ENCODE results near the gene REN. TPM values are rescaled to one million over a fixed set of nuclear protein-coding genes. Genes with fewer than 3 reads are reported as not detected.

Gene REN
- polyA plus RNA-seq, 1 experiment = 0.99 TPM

DNA sequence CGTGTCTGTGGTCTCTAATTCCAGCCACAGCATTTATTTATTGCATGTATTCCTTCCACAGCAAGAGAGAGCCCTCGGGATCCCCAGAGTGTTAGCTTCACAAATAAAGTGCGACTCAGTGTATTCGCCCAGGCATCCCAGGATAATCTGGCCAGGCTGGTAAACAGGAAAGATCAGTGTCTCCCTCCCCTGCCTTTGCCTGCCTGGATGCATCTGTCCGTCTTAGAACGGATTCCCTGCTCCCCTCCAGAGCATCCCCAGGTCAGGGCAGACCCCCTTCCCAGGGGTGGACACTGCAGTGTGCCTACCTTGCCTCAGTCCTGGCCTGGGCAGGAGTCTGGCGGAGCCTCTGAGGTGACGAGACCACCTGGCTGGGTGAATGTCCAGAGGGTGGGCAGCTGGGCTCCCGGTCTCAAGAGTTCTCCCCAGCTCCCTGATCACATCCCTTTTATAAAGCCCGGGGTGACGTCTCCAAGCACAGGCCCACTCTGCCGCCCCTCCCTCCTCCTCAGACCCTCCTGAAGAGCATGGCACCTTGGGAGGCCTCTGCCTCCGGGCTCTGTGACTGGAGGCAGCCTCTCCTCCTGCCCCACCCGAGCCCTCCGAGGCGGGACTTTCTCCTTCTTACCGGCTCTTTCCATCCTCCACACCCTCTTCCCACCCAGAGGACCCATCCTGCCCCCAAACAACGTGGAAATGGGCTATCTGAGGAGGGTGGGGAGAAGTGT is 30.1 kb upstream of the REN start, which contains the start of gene KISS1:
Gene KISS1 (minus strand): TSS at position 424 of the 728 bp plus-strand sequence. CDS start 3,615 bp downstream, outside the sequence.
- Histone ChIP-seq H3K4me3 (ENCODE audit: low read depth, low read length) (no peak within 1 kb of the TSS), H3K27me3 (ENCODE audit: control insufficient read depth, insufficient read depth, low read length) (no peaks in the 10 kb centered on the region), H3K36me3 (ENCODE audit: control insufficient read depth, insufficient read depth, low read length) (no peaks in the 10 kb centered on the region)
- ChIA-PET POLR2A (no interaction called here), CTCF (interaction anchor here (3.8 to 5.1 kb wide), 2 partner anchors 11 to 31 kb away, joined by 46 to 51 read pairs; partner anchors contain the start of gene REN)
- TF ChIP-seq, protein P1, sequence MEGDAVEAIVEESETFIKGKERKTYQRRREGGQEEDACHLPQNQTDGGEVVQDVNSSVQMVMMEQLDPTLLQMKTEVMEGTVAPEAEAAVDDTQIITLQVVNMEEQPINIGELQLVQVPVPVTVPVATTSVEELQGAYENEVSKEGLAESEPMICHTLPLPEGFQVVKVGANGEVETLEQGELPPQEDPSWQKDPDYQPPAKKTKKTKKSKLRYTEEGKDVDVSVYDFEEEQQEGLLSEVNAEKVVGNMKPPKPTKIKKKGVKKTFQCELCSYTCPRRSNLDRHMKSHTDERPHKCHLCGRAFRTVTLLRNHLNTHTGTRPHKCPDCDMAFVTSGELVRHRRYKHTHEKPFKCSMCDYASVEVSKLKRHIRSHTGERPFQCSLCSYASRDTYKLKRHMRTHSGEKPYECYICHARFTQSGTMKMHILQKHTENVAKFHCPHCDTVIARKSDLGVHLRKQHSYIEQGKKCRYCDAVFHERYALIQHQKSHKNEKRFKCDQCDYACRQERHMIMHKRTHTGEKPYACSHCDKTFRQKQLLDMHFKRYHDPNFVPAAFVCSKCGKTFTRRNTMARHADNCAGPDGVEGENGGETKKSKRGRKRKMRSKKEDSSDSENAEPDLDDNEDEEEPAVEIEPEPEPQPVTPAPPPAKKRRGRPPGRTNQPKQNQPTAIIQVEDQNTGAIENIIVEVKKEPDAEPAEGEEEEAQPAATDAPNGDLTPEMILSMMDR (IDR thresholded peaks at IDR 0.05; ENCODE audit: insufficient read depth, low read depth, low read length) = no peak
- no peak for DNase-seq (ENCODE audit: low read depth)

DNA sequence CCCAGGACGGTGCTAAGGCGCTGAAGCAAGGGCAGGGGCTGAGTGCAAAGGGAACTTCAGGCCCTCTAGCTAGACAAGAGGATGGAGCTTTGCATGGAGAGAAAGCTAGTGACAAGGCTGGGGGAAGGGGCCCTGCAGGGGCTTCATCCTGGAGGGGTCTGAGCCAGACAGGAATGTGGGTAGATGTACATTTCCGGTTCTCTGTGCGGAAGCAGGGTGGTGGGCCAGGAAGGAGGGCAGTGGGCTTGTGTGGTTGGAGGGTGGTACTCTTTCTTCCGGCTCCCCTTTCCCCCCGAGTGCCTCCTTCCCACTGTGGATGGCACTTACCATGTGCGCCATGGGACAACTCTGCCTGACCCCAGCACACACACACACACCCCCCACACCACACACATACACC is 28.6 kb upstream of the REN start:
- Histone ChIP-seq H3K4me3 (ENCODE audit: low read depth, low read length) (no peak overlapping the region), H3K36me3 (ENCODE audit: control insufficient read depth, insufficient read depth, low read length) (no peaks in the 10 kb centered on the region), H3K27me3 (ENCODE audit: control insufficient read depth, insufficient read depth, low read length) (no peaks in the 10 kb centered on the region)
- TF ChIP-seq, protein P1 (IDR thresholded peaks at IDR 0.05; ENCODE audit: insufficient read depth, low read depth, low read length) = no peak
- POLR2A ChIA-PET = no interaction called here
- CTCF ChIA-PET = interaction anchor here (0.6 to 1.7 kb wide), 4 partner anchors 9 to 30 kb away, joined by 3 to 6 read pairs (median 3); no protein-coding TSS in a partner anchor
- DNase-seq (ENCODE audit: low read depth) = no peak

DNA sequence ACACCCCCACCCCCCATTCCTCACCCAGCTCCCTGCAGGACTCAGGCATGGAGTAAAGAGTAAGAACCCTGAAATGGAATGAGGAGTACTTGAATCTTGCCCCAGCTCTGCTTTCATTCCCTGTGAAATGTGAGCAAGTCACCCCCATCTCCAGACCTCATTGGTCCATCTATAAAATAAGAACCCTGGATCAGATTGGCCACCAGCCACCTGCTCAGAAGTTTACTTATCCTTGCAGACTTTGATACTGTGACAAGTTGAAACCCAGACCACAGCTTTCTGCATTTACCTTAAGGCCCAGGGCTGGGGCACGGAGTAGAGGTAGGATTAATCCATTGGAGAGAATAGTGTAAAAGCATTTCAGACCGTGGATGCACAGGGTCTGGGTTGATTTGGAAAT is 27.9 kb upstream of the REN start:
- no peak overlapping the region for H3K4me3 ChIP-seq (ENCODE audit: low read depth, low read length)
- no peaks in the 10 kb centered on the region for H3K27me3 ChIP-seq (ENCODE audit: control insufficient read depth, insufficient read depth, low read length)
- no peaks in the 10 kb centered on the region for H3K36me3 ChIP-seq (ENCODE audit: control insufficient read depth, insufficient read depth, low read length)
- ChIA-PET CTCF (interaction anchor here (0.9 to 1.7 kb wide), 3 partner anchors 8 to 13 kb away, joined by 3 to 6 read pairs (median 3); no protein-coding TSS in a partner anchor), POLR2A (no interaction called here)
- DNase-seq (ENCODE audit: low read depth) = no peak
- TF ChIP-seq, protein P1 (IDR thresholded peaks at IDR 0.05; ENCODE audit: insufficient read depth, low read depth, low read length) = no peak

DNA sequence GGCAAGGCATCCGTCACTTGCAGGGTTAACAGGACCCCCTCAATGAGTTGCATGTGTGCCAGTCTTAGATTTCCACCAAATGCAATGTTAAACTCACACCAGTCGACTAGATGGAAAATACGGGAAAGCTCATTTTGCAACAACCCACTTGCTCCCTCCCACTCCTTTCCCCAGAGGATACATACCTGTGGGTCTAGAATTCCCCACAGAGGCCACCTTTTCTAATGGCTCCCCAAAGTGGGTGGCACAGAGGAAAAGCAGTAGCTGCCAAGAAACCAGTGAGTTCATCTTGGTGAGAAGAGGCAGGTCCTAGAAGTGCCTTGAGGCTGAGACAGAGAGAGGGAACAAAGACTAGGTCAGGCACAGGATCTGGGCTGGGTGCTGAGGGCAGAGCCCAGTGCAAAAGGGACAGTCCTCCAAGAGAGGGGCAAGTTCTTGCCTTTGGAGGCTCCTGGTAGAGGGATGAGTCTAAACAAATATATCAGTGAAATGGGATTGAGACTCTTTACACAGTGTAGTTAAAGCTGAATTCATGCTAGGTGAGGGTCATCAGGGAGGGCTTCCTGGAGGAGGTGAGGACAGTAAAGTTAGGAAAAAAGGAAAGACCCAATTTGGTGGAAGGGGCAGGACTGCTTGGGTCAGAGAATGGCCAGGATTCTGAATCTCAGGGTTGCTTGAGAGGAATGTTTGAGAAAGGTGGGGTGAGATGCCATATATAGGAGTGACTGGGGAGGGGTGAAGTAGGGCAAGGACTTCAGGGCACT is 26.6 kb upstream of the REN start:
- ChIA-PET CTCF (interaction anchor here (5.0 kb wide), 1 partner anchor 14 kb away, joined by 32 read pairs; no protein-coding TSS in a partner anchor), POLR2A (no interaction called here)
- TF ChIP-seq, protein P1 (IDR thresholded peaks at IDR 0.05; ENCODE audit: insufficient read depth, low read depth, low read length) = no peak
- no peak for DNase-seq (ENCODE audit: low read depth)
- Histone ChIP-seq H3K4me3 (ENCODE audit: low read depth, low read length) (no peak overlapping the region), H3K27me3 (ENCODE audit: control insufficient read depth, insufficient read depth, low read length) (no peaks in the 10 kb centered on the region), H3K36me3 (ENCODE audit: control insufficient read depth, insufficient read depth, low read length) (no peaks in the 10 kb centered on the region)

DNA sequence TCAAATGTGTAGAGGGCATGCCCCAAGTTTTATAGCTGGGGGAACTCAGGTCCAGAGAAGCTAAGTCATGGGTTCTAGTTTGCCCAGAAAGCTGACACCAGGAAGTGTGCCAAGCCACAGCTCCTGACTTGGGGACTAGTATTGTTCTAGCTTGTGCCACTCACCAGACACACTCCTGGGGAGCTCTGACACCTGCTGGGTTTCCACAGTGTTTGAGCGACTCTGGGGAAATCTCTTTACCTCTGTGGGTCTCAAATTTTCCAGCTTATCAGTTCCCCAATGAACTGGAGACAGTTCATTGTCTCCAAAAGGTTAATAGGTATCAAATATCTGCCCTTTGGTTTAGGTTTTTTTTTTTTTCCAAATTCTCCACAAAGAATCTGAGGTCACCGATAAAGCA is 25.9 kb upstream of the REN start:
- POLR2A ChIA-PET = no interaction called here
- no peak for DNase-seq (ENCODE audit: low read depth)
- Histone ChIP-seq H3K27me3 (ENCODE audit: control insufficient read depth, insufficient read depth, low read length) (peaks cover 1% of the 10 kb centered on the region; the same call in 1 of the 2 replicates), H3K36me3 (ENCODE audit: control insufficient read depth, insufficient read depth, low read length) (no peaks in the 10 kb centered on the region), H3K4me3 (ENCODE audit: low read depth, low read length) (no peak overlapping the region)
- TF ChIP-seq, protein P1 (IDR thresholded peaks at IDR 0.05; ENCODE audit: insufficient read depth, low read depth, low read length) = no peak
- CTCF ChIA-PET = interaction anchor here (5.0 kb wide), 1 partner anchor 15 kb away, joined by 32 read pairs; no protein-coding TSS in a partner anchor

Measured in BJ (cell line).